ENCODE results near the gene UGT1A1. TPM values are rescaled to one million over a fixed set of nuclear protein-coding genes. Genes with fewer than 3 reads are reported as not detected.
A peak's percentile ranks its signal among the peaks of the same experiment; 100 is the strongest.

UGT1A1 gene
- total and polyA plus RNA-seq, 2 of the 13 experiments (the other 11 are each of a cell fraction or from before 2014, with no cell fraction given): 0.69 to 0.75 TPM

GRCh38 chr2:233736868-233737653 lies 23.0 kb upstream of the UGT1A1 start (continued):
- peak; percentile 87 for TF ChIP-seq AHDC1 (CRISPR knock-in tag; IDR thresholded peaks at IDR 0.05; ENCODE audit: borderline replicate concordance)

DNA sequence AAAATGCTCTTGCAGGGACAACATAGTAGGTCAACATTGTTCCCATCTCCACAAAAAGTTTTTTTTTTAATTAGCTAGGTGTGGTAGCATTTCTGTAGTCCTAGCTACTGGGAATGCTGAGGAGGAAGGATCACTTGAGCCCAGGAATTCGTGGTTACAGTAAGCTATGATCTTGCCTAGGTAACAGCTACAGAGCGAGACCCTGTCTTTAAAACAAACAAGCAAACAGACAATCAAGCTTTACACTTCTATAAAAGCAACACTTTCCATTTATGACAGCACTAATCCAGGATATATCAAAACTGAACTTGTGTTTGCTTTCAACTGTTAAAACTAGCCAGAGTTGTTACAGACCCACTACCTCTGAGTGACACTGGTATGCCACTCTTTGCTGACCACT lies 19.2 kb upstream of the UGT1A1 start:
- H3K4me1 ChIP-seq (ENCODE audit: insufficient read depth, low read length): peaks cover 58% of the 10 kb centered on the region
- no peak overlapping the region for H3K4me2 ChIP-seq (ENCODE audit: low read depth, low read length)
- no peak for DNase-seq (ENCODE audit: low spot score)
- no peak overlapping the region for H3K4me3 ChIP-seq (replicated peaks in 1 of 3; ENCODE audit: insufficient read depth in 1 of 3, low read depth in 2 of 3, low read length in 3 of 3)
- no peak for ATAC-seq
- no peak for FAIRE-seq
- peaks cover 0 to 27% of the 10 kb centered on the region in 2 experiments; a peak in 3 of 5 replicates for H3K27me3 ChIP-seq (ENCODE audit: control insufficient read depth in 1 of 2, insufficient read depth in 2 of 2, low read length in 2 of 2)
- no peaks in the 10 kb centered on the region for H3K79me2 ChIP-seq (ENCODE audit: insufficient read depth, low read length)
- BruUV-seq (replicated peaks): no TSS peak
- no peak overlapping the region for H3K27ac ChIP-seq (ENCODE audit: extremely low read length, insufficient read depth, low read length)
- POLR2A ChIA-PET: no interaction called here
- CTCF ChIA-PET (ENCODE audit: low intra/inter-chr PET ratio, low total read pairs): no interaction called here
- H4K20me1 ChIP-seq (ENCODE audit: insufficient read depth, low read length): no peaks in the 10 kb centered on the region
- WGBS (ENCODE audit: low lambda C conversion rate): 70% methylated on average over 2 of the region's 2 CpGs
- no peak overlapping the region for H2AFZ ChIP-seq (ENCODE audit: low read length)
- no peak overlapping the region for H3K9ac ChIP-seq (ENCODE audit: insufficient read depth, low read depth, low read length)
- H3K9me3 ChIP-seq (ENCODE audit: low read length): no peaks in the 10 kb centered on the region
- intact Hi-C loops (cut with micrococcal nuclease; ENCODE audit: unreplicated experiment) (no loop called here), in situ Hi-C loops (cut with HindIII; ENCODE audit: extremely low pct_ligation_motif_present, low pct_unique_long_range_greater_than_20kb) (no loop called here)
- H3K36me3 ChIP-seq (replicated peaks in 1 of 2; ENCODE audit: control insufficient read depth in 1 of 2, insufficient read depth in 2 of 2, low read length in 2 of 2): no peaks in the 10 kb centered on the region
- TF ChIP-seq ZNF441 (CRISPR knock-in tag; IDR thresholded peaks at IDR 0.05; ENCODE audit: borderline replicate concordance): no peak
- TF ChIP-seq, protein P1, sequence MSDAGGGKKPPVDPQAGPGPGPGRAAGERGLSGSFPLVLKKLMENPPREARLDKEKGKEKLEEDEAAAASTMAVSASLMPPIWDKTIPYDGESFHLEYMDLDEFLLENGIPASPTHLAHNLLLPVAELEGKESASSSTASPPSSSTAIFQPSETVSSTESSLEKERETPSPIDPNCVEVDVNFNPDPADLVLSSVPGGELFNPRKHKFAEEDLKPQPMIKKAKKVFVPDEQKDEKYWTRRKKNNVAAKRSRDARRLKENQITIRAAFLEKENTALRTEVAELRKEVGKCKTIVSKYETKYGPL (CRISPR knock-in tag; IDR thresholded peaks at IDR 0.05): no peak
- TF ChIP-seq ESRRA (CRISPR knock-in tag; IDR thresholded peaks at IDR 0.05; ENCODE audit: low read depth): no peak
- no peak for TF ChIP-seq PBX3 (CRISPR knock-in tag; IDR thresholded peaks at IDR 0.05; ENCODE audit: borderline replicate concordance)
- no peak for TF ChIP-seq ZNF556 (CRISPR knock-in tag; IDR thresholded peaks at IDR 0.05; ENCODE audit: borderline replicate concordance)
- no peak for TF ChIP-seq NPAS2 (CRISPR knock-in tag; IDR thresholded peaks at IDR 0.05; ENCODE audit: borderline replicate concordance)
- no peak for TF ChIP-seq XBP1 (CRISPR knock-in tag; IDR thresholded peaks at IDR 0.05)
- no peak for TF ChIP-seq TOE1 (CRISPR knock-in tag; IDR thresholded peaks at IDR 0.05)
- no peak for TF ChIP-seq ADNP (CRISPR knock-in tag; IDR thresholded peaks at IDR 0.05)
- TF ChIP-seq MXD1 (CRISPR knock-in tag; IDR thresholded peaks at IDR 0.05): no peak
- TF ChIP-seq ZBTB38 (CRISPR knock-in tag; IDR thresholded peaks at IDR 0.05): no peak
- TF ChIP-seq ZNF234 (CRISPR knock-in tag; conservative IDR thresholded peaks at IDR 0.05): no peak
- TF ChIP-seq JUNB (CRISPR knock-in tag; IDR thresholded peaks at IDR 0.05; ENCODE audit: borderline replicate concordance): no peak
- no peak for TF ChIP-seq TP53 (CRISPR knock-in tag; conservative IDR thresholded peaks at IDR 0.05)
